Fibroblast of skin of right biceps (primary cell): ENCODE data around the gene RASL10A.
"Not testable (repeated sequence)": the region's sequence is repeated elsewhere in the genome, so short reads cannot be mapped to it uniquely, and the experiment has no call there.

Experiments
- DNase-seq: peaks from one replicate; pipeline ENCODE4 v3.0.0-alpha.2; 2013

RASL10A gene, protein sequence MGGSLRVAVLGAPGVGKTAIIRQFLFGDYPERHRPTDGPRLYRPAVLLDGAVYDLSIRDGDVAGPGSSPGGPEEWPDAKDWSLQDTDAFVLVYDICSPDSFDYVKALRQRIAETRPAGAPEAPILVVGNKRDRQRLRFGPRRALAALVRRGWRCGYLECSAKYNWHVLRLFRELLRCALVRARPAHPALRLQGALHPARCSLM

DNA sequence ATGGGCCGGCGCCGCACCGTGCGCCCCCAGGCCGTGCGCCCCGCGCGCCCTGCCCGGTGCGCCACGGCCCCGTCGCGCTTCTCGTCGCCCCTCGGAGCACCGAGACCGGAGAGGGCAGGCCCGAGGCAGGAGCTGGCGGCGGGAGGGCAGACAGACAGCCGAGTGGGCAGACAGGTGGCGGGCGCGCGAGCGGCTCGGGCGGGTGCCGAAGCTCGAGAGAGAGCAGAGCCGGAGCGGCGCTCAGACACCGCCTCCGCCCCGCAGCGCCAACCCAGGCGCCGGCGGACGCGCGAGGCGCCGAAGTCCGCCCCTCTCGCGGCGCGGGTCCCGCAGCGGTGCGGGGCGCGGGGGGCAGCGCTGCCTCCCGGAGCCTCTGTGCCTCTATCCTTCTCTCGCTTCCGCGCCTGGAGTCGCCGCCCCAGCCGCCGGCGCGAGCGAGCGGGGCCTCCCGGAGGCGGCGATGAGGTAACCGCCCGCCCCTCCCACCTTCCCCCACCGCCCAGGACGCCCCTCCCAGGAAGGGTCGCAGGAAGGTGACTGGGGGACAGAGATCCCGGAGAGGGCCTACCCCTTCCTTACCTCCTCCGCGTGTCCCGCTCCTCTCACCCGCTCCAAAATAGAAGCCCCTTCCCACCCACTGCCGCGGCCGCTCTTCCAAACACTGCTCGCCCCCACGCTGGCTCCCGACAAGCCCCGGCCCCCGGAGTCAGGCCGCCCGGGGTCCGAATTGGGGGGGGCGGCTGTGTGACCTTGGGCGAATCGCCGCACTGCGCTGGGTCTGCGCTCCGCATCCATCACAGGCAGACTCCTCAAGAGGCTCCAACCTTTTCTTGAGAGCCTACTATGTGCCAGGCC, at the start of gene RASL10A:
Gene RASL10A (minus strand): TSS at position 412 of the 855 bp plus-strand sequence. CDS start 451 bp downstream, outside the sequence.
- no peak for DNase-seq

DNA sequence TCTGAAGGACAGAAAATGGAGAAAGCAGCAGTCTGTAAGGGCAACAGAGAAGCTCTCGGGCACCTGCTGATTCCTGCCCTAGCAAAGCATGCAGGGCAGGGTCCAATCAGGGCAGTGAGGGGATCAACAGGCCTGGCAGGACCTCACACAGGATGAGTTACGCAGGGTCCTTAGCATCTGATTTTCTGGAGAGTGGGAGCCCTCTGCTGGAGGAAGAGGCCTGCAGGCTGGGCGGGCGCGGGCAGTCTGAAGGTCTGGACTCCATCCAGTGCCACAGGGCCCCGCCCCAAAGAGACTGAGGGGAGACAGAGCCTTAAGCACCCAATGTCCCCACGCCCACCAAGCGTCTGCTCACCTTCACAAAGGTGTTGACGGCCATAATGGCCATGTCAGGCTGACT, 44.0 kb upstream of the RASL10A start:
- peak; percentile 56 for DNase-seq

DNA sequence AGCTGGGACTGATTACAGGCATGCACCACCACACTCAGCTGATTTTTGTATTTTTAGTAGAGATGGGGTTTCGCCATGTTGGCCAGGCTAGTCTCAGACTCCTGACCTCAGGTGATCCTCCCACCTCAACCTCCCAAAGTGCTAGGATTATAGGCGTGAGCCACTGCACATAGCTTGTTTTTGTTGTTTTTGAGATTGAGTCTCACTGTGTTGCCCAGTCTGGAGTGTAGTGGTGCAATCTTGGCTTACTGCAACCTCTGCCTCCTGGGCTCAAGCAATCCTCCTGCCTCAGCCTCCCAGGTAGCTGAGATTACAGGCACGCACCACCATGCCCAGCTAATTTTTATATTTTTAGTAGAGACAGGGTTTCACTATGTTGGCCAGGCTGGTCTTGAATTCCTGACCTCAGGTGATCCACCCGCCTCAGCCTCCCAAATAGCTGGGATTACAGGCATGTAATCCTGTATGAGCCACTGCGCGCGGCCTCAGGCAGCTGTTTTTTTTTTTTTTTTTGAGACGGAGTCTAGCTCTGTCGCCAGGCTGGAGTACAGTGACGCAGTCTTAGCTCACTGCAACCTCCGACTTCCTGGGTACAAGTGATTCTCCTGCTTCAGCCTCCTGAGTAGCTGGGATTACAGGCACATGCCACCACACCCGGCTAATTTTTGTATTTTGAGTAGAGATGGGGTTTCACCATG, 41.8 kb upstream of the RASL10A start:
- DNase-seq, result not testable (repeated sequence)

DNA sequence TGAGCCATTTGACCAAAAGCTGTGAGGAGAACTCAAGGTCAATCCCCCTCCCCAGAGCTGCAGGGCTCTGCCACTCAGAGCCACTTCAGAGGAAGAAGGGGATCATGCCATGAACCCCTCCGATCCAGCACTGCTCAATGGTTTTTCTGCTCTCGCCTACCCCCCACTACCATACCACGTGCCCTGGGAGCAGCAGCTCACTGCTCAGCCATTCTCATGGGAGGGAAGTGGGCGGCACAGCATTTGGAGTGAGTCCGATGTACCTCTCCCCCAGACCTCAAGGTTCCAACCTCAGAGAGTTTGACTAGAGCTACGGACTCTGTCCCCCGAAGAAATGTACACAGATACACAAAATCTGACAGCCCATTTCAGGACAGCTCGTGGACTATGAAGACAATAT, 38.4 kb upstream of the RASL10A start:
- no peak for DNase-seq

DNA sequence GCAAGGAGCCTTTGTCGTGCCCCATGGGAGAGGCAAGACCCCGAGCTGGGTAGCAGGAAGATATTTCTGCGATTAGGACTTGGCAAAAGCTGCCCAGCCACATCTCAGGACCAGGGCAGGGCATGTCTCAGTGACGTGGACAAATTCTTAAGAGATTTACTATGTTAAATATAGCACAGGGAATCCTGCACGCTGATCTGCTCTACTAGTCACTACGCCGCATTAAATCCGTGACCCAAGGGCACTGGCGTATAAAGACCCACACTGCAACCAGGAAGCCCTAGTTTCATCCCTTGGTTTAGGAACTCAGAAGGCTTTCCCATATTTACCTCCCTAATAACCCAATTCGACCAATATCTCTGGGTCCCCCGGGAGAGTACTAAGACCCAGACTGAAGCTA, 37.8 kb upstream of the RASL10A start:
- DNase-seq, result no peak

DNA sequence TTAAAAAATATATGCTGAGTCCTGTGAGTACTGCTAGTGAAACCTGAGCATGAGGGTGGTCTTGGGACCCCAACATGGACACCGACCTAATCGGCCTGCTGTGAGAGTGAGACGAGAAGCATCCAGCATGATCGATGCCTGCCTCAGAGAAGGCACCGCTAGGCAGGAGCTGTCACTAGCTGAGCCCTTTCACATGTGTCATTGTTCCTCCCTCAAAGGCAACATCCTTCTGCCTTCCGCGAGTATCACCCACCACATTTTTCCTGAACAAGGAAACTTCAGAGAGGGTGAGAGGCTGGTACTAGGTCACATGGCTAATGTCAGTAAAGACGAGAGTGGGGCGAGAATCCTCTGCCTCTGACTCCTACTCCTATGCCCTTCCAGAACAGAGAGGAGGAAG, 37.3 kb upstream of the RASL10A start:
- no peak for DNase-seq

DNA sequence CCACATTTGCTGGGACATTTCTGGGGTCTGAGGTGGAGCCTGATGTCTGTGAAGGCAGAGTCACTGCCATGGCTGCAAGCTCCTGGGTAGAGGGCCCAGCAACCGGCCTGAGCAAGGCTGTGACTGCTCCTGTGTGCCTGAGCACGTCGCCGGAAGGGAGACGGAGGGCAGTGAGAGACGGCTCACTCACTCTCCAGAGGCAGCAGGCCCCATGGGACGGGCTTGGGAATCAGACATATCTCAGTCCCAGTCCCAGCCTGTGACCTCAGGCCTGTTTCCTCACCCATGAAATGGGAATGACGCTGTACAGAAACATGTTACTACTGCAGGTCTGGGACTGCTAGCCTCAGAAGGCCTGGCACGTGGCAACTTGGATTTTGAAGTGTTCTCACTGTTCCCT, 36.4 kb upstream of the RASL10A start:
- DNase-seq, result no peak

DNA sequence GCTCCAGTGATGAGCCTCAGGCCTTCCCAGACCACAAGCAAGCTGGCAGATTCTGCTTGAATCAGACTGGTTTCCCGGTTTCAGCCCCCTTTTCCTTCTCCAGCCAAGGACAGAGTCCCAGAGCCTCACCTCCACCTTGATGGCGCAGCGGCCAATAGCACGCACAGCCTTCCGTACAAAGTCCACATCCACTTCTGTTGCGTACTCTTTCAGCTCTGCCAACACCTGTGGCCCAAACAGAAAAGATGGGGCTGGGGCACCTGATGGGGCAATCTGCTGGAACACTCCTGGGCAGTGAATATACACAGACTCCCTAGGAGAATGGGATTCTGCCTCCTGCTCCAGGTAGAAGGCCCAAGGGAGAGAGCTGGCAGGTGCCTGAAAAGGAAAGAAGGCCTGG, 35.5 kb upstream of the RASL10A start:
- no peak for DNase-seq

DNA sequence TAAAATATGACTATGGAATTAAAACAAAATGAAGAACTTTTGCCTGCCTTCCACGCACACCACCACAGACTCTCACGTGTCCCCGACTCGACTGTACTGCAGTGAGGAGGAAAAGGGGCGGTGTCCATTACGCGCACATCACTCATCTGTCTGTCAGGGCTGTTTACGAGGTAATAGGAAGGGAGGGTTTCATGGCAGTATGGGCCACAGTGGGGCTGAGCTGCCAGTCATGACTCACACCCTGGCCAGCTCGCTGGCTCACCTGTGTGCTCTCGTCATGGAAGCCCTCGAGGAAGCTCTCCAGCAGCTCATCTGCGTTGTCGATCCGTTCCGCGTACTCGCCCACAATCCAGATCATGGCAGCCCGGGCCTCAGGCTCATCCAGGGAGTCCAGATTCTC, 33.5 kb upstream of the RASL10A start:
- no peak for DNase-seq

DNA sequence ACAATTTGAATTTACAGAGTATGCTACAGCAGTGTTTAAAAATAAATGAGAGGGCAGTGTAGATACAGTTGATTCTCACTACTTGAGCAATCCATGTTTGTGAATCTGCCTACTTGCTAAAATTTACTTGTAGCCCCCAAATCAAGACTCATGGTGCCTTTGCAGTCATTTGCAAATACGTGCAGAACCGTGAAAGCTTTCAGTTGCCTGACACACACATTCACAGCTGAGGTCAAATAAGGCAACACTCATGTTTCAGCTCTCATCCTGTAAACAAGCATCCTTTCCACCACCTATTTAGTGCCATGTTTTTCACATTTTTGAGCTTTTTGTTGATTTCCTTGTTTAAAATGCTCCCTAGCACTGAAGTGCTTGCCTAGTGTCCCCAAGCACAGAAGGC, 32.5 kb upstream of the RASL10A start:
- DNase-seq, result no peak

DNA sequence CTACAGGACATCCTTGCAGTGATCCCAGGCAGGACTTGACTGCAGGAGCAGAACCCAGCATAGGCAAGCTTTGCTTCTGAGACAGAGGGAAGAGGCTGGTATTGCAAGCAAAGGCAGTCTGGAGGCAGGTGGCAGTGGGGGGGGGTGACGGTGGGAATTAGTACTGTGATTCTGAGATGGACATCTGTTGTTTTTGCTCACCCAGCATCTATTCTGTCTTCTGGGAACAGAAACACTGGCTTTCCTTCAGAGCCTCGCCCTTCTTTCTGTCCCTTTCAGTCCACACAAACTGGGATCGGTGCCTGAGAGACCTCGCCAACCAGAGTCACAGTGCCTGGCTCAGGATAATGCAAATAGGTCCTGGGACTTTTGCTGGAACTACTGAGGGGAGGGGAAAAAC, 31.2 kb upstream of the RASL10A start:
- DNase-seq, result no peak

DNA sequence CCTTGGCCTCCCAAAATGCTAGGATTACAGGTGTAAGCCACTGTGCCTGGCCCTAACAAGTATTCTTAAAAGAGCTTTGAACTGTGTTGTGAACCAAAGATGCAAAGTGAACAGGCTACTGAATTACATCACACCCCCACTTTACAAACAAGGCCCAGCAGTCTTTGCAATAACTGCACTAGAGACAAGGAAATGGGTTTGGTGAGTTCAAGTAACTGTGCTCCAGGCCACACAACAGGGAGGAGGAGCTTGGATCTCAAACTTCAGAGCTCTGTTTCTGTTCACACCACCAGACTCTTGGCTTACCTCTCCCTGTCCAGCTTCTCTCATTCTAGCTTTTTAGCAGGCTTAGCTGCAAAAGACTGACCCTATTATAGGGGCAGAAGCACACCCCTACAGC, 30.4 kb upstream of the RASL10A start:
- DNase-seq, result no peak

DNA sequence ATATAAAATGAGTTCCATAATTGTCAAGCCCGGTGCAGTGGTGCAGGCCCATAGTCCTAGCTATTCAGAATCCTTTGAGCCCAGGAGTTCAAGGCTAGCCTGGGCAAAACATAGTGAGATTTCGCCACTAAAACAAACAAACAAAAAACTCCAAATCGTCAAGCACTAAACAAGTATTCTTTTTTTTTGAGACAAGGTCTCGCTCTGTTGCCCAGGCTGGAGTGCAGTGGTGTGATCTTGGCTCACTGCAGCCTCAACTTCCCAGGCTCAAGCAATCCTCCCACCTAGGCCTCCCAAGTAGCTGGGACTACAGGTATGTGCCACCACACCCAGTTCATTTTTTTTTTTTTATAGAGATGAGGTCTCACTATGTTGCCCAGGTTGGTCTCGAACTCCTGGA, 29.4 kb upstream of the RASL10A start:
- not testable (repeated sequence) for DNase-seq

DNA sequence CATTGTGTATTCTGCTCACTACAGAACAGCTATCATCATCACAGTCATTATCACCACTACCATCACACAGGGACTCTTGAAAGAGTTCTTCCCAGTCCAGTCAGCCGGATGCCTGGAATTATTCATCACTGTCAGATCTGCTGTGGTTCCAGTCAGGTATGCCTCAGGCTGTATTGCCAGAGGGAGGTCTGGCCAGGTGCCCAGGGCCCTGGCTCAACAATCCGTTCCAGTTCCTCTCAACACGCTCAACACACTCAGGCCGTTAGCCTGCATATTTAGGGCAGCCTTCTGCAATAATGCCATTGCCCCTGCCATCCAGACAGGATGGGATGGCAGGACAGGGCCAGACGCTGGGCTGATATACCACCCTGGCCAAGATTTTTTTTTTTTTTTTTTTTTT, 28.6 kb upstream of the RASL10A start:
- peak; percentile 95 for DNase-seq

DNA sequence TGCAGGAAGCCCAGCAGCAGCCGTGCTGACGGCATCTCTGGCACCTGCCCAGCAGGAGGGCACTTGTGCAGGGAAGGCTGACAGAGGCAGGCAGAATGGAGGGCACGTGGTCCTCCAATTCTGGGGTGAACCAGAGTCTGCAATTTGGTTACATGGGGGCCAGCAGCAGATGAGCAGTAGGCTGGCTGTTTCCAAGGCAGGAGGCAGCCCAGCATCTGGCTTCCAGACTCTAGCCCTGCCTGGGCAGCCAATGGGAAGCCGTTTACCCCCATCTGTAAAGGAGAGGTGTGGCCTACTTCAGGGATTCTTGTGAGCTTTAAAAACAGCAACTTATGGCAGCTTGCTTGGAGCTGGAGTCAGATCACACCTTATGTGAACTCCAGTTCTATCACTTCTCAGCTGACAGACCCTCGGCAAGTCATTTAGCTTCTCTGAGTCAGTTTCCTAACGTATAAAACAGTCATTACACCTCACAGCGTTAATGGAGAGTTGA, 27.9 kb upstream of the RASL10A start:
- DNase-seq, result peak; percentile 55

DNA sequence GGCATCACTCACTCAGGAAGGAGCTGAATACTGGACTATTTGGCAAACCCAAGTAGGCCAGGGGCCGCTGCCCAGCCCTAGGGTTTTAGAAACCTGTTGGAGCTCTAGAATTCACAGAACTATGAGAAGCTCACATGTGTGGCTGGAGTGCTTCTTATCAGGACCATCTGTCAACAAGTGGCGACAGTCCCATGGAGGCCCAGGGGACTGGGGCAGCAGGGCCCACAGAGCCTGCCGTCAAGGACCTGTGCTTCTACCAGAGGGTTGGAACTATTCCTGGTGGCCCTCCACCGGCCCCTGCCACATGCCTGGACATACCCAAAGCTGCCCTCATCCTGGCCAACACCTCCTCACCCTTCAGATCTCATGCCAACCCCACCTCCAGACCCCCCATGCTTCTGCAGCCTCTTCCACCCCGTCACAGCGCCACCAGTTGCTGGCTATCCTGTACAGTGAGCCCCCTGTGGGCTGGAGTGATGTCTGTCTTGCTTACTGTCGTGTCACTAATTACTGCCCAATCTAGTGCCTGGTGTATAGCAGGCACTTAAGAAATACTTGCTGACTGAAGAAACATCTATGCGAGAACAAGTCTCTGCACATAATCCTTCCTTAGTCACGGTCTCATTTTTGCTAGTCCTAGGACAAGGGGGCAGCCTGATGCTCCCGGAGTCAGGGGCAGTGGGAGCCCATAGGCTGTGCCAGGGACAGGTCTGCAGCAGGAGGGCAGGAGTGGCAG, 27.2 kb upstream of the RASL10A start:
- DNase-seq, result no peak

DNA sequence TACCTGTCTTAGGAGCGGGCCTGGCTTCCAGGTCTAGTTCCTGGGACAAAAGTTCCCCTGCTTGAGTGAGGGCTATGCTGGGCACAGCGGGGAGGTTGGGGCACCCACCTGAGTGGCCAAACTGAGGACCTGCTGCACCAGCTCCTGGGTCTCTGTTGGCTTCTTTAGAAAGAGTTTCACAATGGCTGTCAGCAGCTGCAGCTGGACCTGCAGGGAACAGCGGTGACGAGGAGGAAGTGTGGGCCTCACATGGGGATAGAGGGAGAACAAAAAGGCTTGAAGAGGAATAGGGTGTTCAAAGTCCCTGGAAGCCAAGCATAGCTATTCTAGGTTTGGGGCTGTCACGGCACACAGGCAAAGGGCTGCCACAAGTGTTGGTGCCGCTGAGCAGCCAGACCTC, 26.7 kb upstream of the RASL10A start:
- no peak for DNase-seq

DNA sequence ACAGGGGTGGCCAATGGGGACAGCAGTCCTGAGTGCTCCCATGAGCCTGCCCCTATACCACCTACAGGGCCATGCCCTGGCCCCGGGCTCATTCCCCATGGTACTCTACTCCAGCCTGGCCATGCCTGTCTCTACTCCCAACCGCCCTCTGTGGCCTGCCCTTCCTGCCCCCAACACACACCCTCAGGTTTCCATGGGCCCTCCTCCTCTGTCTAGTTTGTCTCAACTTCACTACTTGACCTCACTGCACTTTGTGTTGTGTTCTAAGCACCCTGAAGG, 26.3 kb upstream of the RASL10A start:
- DNase-seq, result no peak

DNA sequence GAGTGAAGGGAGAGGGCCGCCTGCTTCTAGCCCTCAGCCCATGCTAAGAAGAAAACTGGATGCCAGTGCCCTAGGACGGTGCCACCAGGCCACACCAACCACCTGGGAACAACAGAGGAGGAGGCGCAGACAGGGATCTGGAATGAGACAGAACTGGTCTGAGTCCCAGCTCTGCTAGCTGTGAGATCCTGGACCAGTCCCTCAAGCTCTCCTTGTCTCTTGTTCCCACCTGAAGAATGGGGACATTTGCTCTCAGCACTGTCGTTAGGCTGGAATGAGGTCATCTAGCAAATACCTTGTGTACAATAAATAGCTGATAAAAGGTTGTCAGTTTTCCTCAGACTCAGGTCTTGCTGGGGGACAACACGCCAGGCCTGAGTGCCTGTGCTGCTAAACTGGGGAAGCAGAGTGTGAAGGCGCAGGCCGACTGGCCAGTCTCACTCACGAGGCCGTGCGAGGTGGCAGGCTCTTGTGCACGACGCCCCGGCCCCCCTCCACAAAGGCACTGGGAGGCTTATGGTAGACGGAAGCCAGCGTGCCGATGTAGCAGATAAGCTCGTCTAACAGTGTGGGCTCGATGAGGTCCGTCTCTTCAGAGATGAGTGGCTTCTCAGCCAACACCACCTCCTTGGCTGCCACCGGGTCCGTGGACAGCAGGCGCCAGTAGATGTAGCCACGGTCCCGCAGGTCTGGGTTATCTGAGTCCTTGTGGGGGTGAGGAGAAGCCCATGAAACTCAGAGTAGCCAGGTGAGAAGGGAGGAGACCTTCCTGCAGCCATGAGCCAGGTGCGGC, 25.8 kb upstream of the RASL10A start:
- no peak for DNase-seq

DNA sequence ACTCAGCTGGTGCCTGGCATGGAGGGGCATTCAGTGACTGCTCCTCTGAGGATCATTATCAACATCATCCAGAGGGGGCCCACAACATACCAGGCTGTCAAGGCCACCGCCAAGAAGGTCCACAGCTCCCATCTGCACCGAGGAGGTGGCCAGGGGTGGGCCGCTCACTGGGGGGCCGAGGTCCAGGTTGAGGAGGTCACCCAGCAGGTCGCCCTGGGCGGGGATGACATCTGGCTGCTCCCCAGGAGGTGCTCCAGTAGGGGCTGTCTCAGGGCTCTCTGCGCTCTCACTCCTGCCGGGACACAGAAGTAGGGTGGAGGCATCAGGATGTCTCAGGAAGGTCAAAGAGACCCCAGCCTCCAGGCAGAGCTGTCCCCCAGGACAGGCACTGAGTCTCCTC, 25.1 kb upstream of the RASL10A start:
- DNase-seq, result no peak

DNA sequence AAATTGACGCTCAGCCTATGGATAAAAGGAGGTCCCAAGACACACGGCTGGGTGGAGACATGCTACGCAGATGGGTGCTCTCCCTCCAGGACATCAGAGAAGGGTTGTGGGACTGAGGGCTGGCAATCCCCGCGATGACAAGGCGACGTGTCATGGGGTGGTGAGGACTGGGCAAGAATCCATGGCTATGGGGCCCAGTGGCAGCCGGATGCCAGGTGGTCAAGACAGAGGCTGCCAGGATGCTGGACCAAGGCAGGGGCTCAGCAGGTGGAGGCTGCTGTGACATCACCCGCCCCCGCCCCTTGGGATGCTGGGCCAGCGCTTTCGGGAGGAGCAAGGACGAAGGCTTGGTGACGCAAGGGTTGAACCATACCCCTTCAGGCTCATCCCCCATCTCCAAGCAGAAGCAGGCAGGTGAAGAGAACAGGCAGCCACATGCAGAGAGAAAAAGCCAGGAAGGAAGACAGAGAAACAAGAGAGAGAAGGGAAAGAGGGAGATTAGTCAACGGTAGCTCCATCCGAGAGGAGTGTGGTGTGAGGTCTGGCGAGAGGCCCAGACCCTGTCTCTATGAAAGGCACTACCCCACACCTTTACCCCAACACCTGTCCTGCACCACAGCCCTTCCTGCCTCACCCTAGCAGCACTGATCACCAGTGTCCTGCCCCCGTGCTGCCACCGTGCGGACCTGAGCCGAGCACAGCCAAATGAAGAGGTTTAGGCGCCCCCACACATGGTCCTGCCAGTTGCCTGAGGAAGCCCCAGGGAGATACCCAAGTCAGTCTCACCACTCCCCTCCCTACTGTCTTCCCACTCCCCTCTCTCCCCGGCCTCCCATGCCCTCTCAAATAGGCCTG, 24.1 kb upstream of the RASL10A start:
- no peak for DNase-seq

DNA sequence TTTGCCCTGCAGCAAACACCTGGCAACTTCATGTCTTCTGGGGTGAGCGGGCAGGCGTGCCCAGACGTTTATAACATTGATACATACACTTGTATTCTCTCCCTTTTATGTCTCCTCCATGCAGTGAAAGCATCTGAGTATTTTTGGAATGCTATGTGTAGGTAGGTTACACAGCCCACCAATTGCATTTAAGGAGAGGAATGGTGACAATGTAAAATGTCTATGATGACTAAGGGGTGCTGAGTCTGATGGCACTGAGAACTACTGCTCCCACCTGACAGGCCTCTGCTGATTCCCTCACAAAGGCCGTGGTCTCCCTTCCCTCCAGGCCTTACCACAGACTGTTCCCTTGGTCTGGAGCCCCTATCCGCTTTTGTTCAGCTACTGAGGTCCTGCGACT, 22.9 kb upstream of the RASL10A start:
- no peak for DNase-seq
